GM18909 (cell line): ENCODE results near the gene SLC35F3.
"Not testable (repeated sequence)": the region's sequence is repeated elsewhere in the genome, so short reads cannot be mapped to it uniquely, and the experiment has no call there.

Source experiments
- ATAC-seq: cut with Tn5 transposase; IDR thresholded peaks from one replicate; pipeline ENCODE4 v1.9.1; 2021; ENCODE audit warnings: mild to moderate bottlenecking; ENCODE audit not compliant: unreplicated experiment, poor library complexity

SLC35F3 gene

DNA sequence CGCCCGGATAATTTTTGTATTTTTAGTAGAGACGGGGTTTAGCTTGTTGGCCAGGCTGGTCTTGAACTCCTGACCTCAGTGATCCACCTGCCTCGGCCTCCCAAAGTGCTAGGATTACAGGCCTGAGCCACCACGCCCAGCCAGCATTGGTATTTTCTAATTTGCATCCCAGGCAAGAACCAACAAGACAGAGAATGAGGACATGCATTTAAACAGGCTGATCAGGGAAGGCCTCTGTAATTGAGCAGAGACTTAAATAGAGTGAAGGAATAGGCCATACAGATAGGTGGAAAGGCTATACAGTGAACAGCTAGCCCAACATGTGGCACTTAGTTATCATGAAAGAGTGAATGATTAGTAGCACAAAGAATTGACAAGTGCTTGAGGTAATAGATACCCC is 230.4 kb downstream of the SLC35F3 start:
- no peak for ATAC-seq

DNA sequence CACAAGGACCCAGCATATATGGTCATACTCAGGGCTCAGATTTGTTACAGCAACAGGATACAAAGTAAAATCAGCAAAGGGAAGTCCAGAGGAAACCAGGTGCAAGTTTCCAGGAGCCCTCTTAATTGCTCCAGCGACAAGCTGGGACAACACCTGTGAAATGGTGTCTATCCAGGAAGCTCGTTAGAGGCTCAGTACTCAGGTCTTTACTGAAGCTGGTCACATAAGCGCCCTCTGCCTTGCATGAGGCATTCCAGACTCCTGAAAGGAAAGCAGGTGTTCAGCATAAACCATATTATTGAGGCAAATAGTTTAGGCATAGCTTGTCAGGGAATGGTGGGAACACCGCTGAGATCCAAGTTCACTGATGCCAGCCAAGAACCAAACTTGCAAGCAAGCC is 231.0 kb downstream of the SLC35F3 start:
- no peak for ATAC-seq

DNA sequence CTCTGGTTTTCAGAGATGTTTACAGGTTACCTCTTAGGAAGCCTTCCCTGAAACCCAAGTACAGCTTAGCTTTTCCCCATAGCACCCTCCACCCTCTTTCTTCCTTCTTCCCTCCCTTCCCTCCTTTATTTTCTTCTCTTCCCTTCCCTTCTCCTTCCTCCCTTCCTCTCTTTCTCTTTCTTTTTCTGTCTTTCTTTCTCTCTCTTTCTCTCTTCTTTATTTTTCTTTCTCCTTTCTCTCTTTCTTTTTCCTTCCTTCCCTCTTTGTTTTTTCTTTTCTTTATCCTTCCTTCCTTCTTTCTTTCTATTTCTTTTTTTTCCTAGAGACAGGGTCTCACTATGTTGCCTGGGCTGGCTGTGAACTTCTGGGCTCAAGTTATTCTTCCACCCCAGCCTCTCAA is 231.6 kb downstream of the SLC35F3 start:
- no peak for ATAC-seq

DNA sequence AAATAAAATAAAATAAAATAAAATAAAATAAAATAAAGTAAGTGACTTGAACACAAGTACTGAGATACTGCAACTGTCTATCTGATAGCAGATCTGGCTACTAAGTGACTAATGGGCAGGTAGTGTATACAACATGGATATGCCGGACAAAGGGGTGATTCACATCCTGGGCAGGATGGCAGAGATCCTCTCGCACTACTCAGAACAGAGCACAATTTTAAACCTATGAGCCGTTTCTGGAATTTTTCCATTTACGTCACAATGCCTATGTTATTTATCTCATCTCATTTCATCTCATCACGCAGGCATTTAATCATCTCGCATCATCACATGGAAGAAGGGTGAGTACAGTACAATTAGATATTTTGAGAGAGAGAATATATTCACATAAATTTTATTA is 235.5 kb downstream of the SLC35F3 start:
- ATAC-seq: no peak

DNA sequence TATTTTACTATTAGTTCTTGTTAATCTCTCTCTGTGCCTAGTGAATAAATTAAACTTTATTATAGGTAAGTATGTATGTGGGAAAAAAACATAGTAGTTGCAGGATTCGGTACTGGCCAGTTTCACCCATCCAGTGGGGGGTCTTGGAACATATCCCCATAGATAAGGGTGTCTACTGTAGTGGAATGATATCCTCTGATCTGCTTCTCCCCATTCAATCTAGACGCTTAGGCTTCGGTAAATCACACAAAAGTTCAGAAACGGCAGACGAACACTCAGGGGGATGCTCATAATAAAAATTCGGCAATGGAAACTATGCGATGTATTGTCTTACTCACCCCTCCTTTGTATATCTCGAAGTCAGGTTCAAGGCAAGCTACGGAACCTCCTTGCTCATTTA is 235.9 kb downstream of the SLC35F3 start:
- ATAC-seq: no peak

DNA sequence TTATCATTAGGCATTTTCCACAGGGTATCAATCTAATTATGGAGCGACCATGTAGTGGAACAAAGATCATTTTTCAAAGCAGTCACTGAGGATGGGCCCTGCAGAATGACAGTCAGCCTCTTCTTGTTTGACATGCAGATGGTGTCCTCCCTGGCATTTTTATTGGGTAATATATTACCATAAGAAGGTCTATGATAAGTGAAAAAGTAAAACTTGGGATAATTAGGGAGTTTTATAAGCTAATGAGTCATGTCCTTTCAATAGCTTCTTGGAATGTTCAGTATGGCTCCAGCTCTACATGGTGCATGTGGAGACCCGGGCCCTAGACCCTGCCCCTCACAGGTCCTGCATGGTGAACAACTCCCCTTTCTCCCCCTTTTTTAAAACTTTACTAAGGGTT is 236.5 kb downstream of the SLC35F3 start:
- no peak for ATAC-seq

DNA sequence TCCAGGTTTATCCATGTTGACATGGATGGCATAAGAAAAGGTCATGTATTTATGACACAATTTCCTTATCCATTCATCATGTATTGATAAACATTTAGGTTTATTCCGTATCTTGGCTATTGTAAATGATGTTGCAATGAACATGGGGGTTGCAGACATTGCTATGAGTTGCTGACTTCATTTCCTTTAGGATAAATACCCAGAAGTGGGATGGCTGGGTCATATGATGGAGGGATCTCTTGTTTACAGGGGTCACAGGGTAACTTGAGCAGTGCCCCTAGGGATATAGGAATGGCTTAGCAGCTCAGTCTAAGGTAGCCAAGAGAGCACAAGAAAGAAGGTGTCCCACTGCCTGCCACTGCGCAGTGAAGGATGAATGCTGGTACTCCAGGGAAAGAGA is 239.2 kb downstream of the SLC35F3 start:
- ATAC-seq: no peak

DNA sequence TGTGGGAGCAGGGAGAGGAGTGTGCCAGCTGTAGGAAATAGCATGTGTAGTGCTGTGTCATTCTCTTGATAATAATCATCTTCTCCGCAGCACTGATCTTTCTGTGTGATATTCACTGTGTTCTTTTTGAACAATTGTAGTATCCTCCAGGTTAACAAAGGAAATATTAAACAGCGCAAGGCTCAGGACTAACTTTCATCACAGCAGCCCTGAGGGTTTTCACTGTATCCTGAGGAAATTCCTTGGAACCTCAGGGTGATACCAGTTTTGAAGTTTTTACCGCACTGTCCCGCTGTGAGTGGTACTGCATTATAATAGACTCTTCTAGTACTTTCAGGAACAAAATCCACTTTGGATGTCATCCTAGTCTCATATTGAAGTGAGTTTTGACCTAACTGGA is 240.4 kb downstream of the SLC35F3 start:
- no peak for ATAC-seq

DNA sequence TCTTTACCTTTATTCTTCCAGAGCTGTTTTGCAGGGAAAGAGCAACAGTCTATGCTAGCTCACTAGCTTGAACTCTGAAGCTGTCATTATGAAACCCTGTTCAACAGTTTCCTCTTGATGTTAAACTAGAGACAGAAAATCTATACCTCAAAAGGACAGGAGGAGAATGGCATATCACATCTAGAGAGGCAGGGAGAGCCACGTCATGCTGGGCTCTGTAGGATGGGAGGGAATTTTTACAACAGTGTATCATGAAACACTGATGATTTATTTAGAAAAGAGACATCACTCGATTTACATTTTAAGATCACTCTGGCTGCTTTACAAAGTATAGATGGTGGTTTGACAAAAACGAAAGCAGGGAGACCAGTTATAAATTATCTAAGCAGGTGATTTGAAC is 243.9 kb downstream of the SLC35F3 start:
- no peak for ATAC-seq

DNA sequence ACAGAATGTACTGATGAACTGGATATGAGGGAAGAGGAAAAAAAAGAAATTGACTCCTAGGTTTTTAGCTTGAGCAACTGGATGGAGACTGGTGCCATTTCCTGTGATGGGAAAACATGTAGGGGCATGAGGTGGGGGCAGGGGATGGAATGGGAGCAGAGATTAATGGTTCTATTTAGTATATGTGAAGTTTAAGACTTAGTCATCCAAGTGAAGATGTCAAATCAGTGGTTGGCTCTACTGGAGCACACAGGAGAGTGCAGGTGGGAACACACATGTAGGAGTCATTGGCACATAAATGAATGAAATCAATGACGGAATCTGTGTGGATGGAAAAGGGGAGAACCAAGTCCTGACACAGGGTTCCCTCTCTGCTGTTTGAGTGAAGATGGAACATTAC is 244.3 kb downstream of the SLC35F3 start:
- ATAC-seq: no peak

DNA sequence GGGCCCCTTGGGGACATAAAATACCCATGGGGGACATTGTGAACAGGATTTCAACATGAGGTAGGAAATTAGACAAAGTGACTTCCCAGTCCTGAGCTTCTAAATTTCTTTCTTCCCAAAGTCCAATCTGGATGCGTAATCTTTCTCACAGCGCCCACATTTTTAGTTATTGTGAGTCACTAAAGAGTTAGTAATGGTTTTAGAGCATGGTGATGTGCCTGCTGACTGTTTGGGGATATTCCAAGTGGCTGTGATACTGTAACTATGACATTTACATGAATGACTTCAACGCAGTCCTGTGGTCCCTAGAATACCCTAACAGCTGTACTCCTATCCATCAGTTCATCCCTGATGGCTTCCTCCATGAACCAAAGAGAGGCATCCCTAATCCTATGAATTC is 244.7 kb downstream of the SLC35F3 start:
- ATAC-seq: no peak

DNA sequence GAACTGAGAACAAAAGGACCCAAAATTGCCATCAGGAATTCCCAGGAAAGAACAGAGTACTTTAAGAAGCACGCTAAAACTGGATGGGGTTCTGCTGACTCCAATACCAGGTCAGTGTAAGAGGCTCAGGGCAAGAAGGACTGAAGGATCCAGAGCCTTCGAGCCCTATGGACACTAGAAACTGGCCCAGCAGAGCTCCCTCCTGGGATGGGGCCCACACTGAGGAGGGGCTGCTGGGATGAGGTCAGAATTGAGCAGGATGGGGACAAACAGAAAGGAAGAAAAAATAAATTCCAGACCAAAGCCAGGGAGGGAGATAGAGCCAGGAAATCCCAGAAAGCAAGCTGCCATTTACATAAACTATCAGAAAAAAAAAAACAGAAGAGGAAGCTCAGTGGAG is 246.4 kb downstream of the SLC35F3 start:
- no peak for ATAC-seq

DNA sequence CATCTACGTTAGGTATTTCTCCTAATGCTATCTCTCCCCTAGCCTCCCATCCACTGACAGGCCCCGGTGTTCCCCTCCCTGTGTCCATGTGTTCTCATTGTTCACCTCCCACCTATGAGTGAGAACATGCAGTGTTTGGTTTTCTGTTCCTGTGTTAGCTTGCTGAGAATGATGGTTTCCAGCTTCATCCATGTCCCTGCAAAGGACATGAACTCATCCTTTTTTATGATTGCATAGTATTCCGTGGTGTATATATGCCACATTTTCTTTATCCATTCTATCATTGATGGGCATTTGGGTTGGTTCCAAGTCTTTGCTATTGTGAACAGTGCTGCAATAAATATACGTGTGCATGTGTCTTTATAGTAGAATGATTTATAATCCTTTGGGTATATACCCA is 247.9 kb downstream of the SLC35F3 start:
- not testable (repeated sequence) for ATAC-seq

DNA sequence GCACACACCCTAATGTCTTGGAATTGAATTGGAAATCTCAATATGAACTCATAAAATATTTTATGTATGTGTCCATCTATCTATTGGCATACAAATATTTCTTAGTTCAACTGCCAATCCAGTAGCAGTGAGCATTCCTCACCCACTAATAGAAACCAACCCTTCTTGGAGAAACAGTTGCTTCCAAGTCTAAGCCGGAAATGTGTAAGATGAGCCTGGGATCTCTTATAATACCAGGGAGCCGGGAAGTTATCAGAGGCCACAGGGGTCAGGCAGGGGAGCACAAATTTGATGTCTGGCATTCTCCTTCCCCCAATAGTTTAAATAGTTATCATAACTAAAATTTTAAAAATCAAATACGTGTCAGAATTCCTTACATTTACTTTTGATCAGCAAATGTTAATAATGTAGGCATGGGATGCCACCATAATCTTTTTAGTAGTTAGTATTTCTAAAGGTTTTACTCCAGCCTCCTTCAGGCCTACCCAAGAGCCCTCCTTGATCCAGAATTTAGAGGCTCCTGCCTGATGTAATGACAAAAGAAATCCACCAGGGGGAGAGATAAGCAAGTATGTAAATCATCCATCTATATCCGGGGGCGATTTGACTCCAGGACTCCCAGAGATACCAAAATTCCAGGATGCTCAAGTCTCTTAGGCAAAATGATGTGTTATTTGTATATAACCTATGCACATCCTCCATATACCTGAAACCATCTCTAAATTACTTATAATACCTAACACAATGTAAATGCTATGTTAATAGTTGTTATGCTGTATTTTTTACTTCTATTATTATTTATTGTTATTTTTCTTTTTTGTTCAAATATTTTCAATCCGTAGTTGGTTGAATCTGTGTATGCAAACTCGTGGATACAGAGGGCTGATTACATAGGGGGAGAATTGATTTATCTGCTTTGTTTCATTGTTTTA is 250.1 kb downstream of the SLC35F3 start:
- ATAC-seq: no peak

DNA sequence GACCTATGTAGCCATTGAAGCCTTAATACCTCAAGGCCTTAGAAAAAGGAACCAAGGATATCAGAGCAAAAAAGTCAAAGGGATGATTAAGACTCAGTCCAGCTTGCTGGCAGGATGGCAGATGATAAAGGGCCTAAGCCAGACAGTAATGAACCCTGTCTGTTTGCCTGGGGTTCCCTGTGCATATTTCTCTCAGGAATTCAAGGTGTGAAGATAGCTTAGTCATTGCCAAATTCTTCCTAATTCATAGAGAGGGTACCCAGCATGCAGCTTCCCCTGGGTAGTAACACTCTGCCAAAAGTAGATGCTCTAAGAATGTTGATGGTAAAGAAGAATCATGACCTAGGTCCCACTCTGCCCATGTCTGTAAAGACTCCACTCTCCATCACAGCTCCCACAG is 258.2 kb downstream of the SLC35F3 start:
- ATAC-seq: no peak

DNA sequence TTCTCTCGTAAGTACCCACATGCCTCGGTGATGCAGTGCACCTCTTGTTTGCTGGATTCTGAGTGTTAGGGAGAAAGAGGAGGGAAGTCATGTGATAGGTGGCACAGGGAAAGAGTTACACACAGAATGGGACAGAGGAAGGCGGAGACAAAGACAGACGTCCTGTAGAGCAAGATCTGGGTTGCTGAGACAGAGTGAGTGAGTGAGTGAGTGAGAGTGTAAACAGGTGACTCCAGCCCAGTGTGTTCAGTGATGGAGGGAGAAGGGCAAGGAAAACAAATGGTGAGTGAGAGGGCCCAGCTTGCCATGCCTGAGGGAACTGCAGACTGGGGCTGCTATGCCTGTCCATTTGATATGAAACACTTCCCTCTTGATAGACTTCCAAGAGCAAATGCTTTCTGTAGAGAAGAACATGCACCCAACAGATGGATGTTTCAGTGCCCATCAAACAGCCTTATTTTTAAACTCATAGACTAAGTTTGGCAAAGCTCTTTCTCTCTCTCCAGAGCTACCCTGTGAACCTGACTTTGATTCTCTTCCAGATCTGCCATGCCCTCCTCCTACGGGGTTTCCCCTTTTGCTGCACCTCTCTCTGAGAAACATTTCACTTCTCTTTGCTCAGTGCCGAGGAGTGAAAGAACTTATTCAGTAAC is 258.9 kb downstream of the SLC35F3 start:
- ATAC-seq: no peak

DNA sequence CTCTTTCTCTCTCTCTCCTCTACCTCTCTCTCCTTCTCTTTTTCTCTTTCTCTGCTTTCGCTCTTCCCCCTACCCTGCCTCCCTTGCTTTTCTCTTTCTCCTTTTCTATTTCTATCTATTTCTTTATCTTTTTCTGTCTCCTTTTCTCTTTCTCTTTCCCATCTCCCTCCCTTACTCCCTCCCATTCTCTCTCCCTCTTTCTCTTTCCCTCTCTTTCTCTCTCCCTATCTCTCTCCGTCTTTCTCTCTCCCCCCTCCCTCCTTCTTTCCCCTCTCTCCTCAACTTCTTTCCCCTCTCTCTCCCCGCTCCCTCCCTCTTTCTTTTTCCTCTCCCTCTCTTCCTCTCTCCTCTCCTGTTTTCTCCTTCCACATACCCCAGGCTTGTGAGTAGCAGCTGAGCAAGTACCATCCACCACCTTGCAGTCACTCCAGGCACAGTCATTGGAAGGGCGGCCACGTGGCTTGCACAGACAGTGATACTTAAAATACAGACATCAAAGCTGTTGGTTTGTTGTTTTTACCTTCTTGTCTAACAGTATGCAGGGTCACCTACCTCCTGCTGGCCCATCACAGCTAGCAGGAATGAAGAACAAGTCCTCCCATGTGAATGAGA is 259.7 kb downstream of the SLC35F3 start:
- ATAC-seq: no peak

DNA sequence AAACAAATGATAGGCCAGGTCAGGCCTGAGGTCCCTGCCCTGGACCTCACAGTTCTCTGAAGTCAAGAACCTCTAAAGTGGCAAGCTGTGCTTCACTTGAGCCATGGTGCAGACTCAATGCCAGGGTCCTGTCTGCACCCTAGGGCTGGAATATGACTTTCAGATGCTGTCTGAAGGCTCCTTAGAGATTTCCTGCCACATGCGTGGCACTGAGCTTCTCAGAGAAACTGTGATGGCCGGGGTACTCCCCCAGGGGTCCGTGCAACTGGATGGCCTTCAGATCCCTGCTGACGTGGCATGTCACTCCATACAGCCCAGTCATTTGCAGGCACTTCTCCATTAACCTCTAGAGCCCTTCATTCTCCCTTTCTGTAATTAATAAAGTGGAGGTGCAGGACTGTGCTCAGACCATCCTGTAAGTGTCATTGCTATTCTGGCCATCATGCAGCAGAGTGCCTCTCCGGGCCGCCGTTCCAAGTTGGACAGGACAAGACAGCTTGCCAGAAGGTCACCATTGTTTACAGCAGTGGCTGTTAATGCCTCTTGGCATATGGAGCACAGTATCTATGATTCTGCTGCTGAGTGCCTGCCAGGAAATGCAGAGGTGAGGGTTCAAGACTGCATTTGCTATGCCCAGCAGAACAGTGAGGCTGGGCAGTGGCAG is 263.7 kb downstream of the SLC35F3 start:
- no peak for ATAC-seq

DNA sequence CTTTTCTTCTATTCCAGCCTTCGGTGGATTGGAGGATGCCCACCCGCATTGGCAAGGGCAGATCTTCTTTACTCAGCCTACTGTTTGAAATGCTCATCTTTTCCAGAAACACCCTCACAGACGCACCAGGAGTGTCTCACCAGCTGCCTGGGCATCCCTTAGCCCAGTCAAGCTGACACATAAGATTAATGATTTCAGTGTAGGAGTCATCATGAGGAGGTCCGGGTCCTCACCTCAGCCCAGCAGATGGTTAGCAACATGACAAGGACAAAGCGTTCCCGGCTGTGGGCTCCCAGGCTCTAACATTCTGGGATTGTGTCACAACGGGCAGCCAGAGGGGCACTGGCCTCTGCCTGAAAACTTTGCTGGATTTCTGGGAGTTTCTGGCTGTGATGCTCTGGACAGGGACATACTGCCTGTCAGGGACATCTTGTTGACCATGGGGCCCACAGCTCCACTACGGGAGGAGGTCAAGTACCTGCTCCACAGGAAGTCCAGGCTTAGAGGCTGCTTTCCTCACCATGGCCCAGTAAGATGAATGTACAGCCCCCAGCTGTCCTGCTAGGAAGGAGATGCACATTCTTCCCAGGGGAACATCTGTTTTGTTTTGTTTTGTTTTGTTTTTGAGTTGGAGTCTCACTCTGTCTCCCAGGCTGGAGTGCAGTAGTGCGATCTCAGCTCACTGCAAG is 264.8 kb downstream of the SLC35F3 start:
- no peak for ATAC-seq

DNA sequence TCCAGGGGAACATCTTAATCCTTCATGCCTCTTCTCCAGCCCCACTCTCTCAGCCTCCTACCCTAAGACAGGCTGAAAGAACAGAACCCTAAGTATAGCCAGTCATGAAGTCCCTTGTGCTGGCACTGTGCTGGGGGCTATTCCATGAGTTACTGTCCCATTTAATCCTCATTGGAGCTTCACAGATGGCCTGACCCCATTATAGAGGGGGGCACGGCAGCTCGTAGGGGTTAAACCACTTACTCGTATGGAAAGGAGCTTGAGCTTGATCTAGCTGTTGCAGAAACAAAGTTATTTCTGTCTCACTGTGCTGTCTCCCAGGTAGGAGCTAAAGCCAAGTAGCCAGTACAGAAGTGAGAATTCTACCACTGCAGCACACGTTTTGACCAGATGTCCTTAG is 265.6 kb downstream of the SLC35F3 start:
- ATAC-seq: no peak
